Activated gamma-delta T cell (primary cell): ENCODE data around the gene NYAP1.

Experiments
- DNase-seq: peaks from one replicate; lab custom pipeline; 2025; lab: John Stamatoyannopoulos, UW

The NYAP1 gene

GRCh38 chr7:100457033-100457432 lies 26.7 kb upstream of the NYAP1 start:
- DNase-seq, result no peak

GRCh38 chr7:100464210-100464660 lies 19.5 kb upstream of the NYAP1 start, which contains the start of gene SPACDR:
SPACDR (minus strand) TSS chr7:100464260; CDS start chr7:100464025, 235 bp downstream.
- no peak for DNase-seq

- no peak for DNase-seq
Observed at GRCh38 chr7:100464791-100465190, 18.9 kb upstream of the NYAP1 start.

GRCh38 chr7:100465299-100465698 lies 18.4 kb upstream of the NYAP1 start:
- no peak for DNase-seq

GRCh38 chr7:100465702-100466311 lies 17.9 kb upstream of the NYAP1 start:
- DNase-seq, result no peak

- no peak for DNase-seq
Observed at GRCh38 chr7:100466653-100467605, 16.8 kb upstream of the NYAP1 start.

GRCh38 chr7:100467638-100468373 lies 15.9 kb upstream of the NYAP1 start:
- DNase-seq, result no peak

GRCh38 chr7:100469227-100470044 lies 14.3 kb upstream of the NYAP1 start:
- DNase-seq, result peak; percentile 47

- no peak for DNase-seq
Observed at GRCh38 chr7:100471021-100471420, 12.7 kb upstream of the NYAP1 start.

GRCh38 chr7:100472121-100472851 lies 11.4 kb upstream of the NYAP1 start:
- no peak for DNase-seq

GRCh38 chr7:100472854-100473499 lies 10.8 kb upstream of the NYAP1 start:
- DNase-seq, result no peak

- no peak for DNase-seq
Observed at GRCh38 chr7:100475549-100475948, 8.2 kb upstream of the NYAP1 start.

GRCh38 chr7:100476101-100476780 lies 7.5 kb upstream of the NYAP1 start:
- DNase-seq, result no peak

- DNase-seq, result no peak
Observed at GRCh38 chr7:100476903-100477870, 6.5 kb upstream of the NYAP1 start.

- no peak for DNase-seq
Observed at GRCh38 chr7:100477871-100478267, 5.9 kb upstream of the NYAP1 start.

GRCh38 chr7:100478958-100479660 lies 4.6 kb upstream of the NYAP1 start, which contains the start of gene TSC22D4:
TSC22D4 (minus strand) TSS chr7:100479214; CDS start chr7:100478038, 1,176 bp downstream.
- peak; percentile 89 for DNase-seq

GRCh38 chr7:100481466-100481865 lies 2.3 kb upstream of the NYAP1 start:
- no peak for DNase-seq

GRCh38 chr7:100482728-100483089 lies 1.0 kb upstream of the NYAP1 start:
- no peak for DNase-seq
